ENCODE measurements around the gene UQCC3. TPM values are rescaled to one million over a fixed set of nuclear protein-coding genes. Genes with fewer than 3 reads are reported as not detected.
"Not testable (repeated sequence)": the region's sequence is repeated elsewhere in the genome, so short reads cannot be mapped to it uniquely, and the experiment has no call there.

The UQCC3 gene
- total RNA-seq, 2 donors from 2014 or later, result 2.3 to 7.3 TPM

GRCh38 chr11:62648185-62648966 is 23.1 kb upstream of the UQCC3 start:
- ATAC-seq (ENCODE audit: insufficient number of reproducible peaks, low FRiP score, low read depth), result no peak
- Histone ChIP-seq H3K27me3 (replicated peaks; ENCODE audit: insufficient read depth) (no peaks in the 10 kb centered on the region), H3K36me3 (peaks cover 14% of the 10 kb centered on the region), H3K9me3 (no peaks in the 10 kb centered on the region), H3K4me1 (ENCODE audit: control insufficient read depth in 1 of 2, low read depth in 2 of 2) (peaks cover 12 to 37% of the 10 kb centered on the region in 2 donors), H3K27ac (no peak overlapping the region), H3K4me3 (no peak overlapping the region)
- TF ChIP-seq, protein P1, sequence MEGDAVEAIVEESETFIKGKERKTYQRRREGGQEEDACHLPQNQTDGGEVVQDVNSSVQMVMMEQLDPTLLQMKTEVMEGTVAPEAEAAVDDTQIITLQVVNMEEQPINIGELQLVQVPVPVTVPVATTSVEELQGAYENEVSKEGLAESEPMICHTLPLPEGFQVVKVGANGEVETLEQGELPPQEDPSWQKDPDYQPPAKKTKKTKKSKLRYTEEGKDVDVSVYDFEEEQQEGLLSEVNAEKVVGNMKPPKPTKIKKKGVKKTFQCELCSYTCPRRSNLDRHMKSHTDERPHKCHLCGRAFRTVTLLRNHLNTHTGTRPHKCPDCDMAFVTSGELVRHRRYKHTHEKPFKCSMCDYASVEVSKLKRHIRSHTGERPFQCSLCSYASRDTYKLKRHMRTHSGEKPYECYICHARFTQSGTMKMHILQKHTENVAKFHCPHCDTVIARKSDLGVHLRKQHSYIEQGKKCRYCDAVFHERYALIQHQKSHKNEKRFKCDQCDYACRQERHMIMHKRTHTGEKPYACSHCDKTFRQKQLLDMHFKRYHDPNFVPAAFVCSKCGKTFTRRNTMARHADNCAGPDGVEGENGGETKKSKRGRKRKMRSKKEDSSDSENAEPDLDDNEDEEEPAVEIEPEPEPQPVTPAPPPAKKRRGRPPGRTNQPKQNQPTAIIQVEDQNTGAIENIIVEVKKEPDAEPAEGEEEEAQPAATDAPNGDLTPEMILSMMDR (IDR thresholded peaks at IDR 0.05), result no peak
- no peak for DNase-seq (ENCODE audit: low spot score)

DNA sequence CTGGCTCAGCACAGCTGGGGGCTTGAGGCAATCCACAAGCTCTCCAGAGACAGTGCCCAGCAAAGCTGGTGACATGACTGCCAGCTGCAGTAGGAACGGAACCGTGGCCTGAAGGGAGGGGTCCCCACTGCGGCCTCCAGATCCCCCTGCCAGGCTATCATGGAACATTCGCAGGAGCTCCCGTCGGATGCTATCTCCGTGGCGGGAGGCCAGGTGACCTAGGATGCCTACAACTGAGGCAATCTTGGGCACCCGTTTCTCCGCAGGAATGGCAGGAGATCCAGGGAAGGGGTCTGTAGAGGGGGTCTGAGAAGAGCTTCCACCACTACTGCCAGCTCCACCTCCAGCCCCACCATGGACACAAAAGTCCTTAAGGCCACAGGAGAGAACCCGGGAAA is 22.5 kb upstream of the UQCC3 start:
- Histone ChIP-seq H3K4me1 (ENCODE audit: control insufficient read depth in 1 of 2, low read depth in 2 of 2) (peaks cover 12 to 37% of the 10 kb centered on the region in 2 donors), H3K36me3 (peaks cover 14% of the 10 kb centered on the region), H3K27ac (no peak overlapping the region), H3K4me3 (no peak overlapping the region), H3K27me3 (replicated peaks; ENCODE audit: insufficient read depth) (no peaks in the 10 kb centered on the region), H3K9me3 (no peaks in the 10 kb centered on the region)
- TF ChIP-seq, protein P1 (IDR thresholded peaks at IDR 0.05), result no peak
- ATAC-seq (ENCODE audit: insufficient number of reproducible peaks, low FRiP score, low read depth) (no peak), DNase-seq (ENCODE audit: low spot score) (no peak)

DNA sequence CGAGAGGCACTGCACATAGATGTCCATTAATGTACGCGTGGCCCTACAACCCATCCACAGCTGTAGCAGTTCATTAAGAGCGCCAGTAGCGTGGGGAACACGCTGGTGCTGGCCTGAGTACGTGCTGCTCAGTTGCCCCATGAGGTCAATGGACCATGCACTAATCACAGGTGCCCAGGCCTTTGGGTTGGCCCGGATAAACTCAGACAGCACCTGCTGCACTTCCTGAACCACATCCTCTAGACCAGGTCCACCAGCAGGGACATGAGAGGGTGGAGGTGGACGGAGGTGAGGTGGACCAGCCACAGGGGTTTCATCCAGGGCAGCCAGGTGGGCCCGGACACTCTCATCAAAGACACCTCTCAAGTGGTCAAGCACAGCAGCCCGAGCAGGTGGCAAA is 22.0 kb upstream of the UQCC3 start:
- no peak for ATAC-seq (ENCODE audit: insufficient number of reproducible peaks, low FRiP score, low read depth)
- Histone ChIP-seq H3K36me3 (peaks cover 14% of the 10 kb centered on the region), H3K4me3 (no peak overlapping the region), H3K4me1 (ENCODE audit: control insufficient read depth in 1 of 2, low read depth in 2 of 2) (peaks cover 12 to 34% of the 10 kb centered on the region in 2 donors), H3K27ac (no peak overlapping the region), H3K27me3 (replicated peaks; ENCODE audit: insufficient read depth) (no peaks in the 10 kb centered on the region), H3K9me3 (no peaks in the 10 kb centered on the region)
- TF ChIP-seq, protein P1 (IDR thresholded peaks at IDR 0.05), result no peak
- DNase-seq (ENCODE audit: low spot score), result no peak

GRCh38 chr11:62650283-62650682 is 21.2 kb upstream of the UQCC3 start:
- not testable (repeated sequence) for H3K27ac ChIP-seq; ATAC-seq (ENCODE audit: insufficient number of reproducible peaks, low FRiP score, low read depth); H3K4me3 ChIP-seq; DNase-seq (ENCODE audit: low spot score); H3K27me3 ChIP-seq (replicated peaks; ENCODE audit: insufficient read depth); H3K9me3 ChIP-seq
- H3K36me3 ChIP-seq, result peaks cover 14% of the 10 kb centered on the region
- H3K4me1 ChIP-seq (ENCODE audit: control insufficient read depth in 1 of 2, low read depth in 2 of 2), result peaks cover 12 to 26% of the 10 kb centered on the region in 2 donors

DNA sequence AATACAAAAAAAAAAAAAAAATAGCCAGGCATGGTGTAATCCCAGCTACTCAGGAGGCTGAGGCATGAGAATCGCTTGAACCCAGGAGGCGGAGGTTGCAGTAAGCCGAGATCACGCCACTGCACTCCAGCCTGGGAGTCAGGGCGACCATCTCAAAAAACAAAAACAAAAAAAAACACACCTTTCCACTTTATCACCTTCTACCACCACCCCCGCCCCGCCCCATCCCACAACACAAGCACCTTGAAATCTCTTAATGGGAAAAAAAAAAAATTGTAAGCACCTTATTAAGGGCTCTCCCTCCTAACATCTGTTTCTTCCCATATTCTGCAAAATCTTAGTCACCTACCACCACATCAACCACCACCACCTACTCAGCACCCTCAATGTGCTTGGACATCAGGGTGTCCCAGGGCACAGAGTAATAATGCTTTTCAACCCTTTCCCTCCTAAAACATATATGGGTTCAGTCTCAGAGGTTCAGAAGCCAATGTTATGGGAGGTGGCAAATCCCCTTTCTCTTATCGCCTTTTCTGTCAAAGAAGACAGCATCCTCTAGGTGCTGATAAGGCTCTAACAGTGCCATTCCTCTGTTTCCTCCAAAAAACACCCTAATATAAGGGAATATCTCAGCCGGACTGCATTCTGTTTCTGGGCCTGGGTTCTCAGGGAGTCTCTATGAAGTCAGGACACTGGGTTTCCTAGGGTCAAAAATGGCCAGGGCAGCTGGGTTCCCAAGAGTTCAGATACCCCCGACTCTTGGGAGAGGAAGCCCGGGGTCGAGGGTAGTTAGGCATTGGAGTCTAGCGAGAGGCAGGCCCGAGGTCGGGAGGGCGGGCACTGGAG is 19.1 kb upstream of the UQCC3 start:
- Histone ChIP-seq H3K27me3 (replicated peaks; ENCODE audit: insufficient read depth) (no peaks in the 10 kb centered on the region), H3K4me3 (peak overlapping the region; percentile 85), H3K4me1 (ENCODE audit: control insufficient read depth in 1 of 2, low read depth in 2 of 2) (peaks cover 10 to 14% of the 10 kb centered on the region in 2 donors), H3K36me3 (peaks cover 14% of the 10 kb centered on the region), H3K9me3 (no peaks in the 10 kb centered on the region), H3K27ac (peak overlapping the region; percentile 85 to 94)
- no peak for ATAC-seq (ENCODE audit: insufficient number of reproducible peaks, low FRiP score, low read depth)
- TF ChIP-seq, protein P1 (IDR thresholded peaks at IDR 0.05), result no peak
- DNase-seq (ENCODE audit: low spot score), result no peak
